Kidney capillary endothelial cell (primary cell): ENCODE results near the gene PIWIL1.

Experiments
- DNase-seq: peaks from one replicate; pipeline ENCODE4 v3.0.0-alpha.2; 2018; ENCODE audit warnings: low spot score

Gene PIWIL1

DNA sequence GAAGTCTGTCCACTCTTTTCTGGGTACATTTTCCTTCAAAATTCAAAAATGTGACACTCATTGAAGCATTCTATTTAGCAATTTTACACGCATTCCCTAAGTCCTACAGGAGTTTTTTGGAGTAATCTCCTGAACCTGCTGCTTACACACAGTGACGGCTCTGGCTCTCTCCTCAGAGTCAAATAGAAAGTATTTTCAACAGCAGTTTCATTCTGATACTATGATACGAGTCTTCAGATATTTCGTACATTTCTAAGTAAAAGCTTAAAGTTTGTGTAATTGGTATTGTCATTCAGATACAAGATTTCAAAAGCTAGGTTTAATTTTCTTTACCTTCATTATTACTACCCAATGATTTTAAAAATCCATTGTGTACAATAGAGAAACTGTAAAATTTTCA, 36.4 kb downstream of the PIWIL1 start:
- DNase-seq, result no peak

DNA sequence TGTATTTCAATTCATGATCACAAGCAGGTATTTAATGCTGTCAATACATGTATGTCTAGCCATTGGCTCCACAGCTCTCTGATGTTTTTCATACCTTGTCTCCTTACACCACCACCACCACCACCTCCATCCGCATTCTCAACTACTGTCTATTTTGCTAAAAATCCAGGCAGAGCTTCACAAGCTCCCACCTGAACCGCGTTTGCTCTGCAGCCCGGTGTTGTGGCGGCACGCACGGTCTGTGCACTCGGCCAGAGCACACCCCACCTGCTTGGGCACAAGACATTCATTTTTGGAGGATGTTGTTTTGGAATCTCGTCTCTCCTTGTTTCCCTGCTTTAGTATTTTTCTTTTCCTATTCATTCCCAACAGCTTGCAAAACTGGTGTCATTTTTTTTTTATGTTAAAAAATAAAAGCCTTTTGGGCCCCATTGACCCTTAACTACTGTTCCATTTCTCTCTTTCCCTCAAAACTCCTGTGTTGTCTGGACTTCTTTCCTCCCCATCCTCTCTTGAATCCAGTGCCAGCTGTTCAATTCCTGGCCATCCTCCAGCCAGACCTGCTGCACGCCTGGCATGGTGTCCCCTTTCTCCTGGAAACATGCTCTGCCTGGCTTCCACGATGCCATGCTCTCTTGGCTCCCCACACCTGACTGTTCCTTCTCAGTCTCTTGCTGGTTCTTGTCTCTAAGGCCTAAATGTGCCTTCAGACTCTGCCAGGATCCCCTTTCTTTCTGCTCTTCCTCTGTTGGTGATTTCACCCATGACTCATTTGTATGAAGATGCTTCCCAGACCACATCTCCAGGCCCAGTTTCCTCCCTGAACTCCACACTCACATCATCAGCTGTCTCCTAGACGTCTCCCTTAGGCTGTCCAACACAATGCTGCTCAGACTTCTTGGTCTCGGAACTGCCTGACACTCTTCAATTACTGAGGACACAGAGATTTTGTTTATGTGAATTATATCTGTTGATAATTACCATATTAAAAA, 37.9 kb downstream of the PIWIL1 start:
- no peak for DNase-seq

DNA sequence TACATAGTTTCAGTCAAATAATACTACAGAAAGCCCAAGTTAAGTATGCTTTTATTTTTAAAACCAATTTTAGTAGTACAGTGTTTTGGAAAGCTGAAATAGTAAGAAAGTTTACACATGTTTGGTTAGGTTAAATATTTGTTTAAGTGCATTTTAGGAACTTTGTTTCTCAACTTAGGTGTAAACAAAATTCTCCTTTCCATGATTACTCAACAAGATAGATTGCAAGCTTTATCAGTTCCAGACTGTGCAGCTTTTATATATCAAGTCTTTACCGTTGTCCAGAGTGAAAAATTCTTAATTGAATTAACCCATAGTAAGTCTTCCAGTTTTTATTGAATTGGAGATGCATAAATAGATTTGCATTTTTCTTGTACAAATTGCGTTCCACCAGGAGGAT, 45.1 kb downstream of the PIWIL1 start:
- DNase-seq, result no peak

DNA sequence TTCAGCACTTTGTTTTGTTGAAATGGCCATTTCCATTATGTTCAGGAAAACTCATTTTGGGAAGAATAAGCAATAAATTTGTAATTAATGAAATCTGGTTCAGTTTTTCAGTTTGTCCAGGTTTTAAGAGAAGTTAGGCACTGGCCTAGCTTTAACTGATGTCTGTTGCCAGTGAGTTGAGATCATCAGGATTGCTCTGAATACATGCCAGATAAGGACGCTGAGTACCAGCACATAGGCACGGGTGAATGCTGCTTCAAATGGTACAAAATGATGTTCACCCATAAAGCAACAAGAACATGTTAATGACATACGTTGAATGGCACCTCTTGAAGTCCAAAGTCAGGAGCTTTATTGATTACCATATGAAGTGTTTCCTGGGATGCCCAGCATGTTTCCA, 46.5 kb downstream of the PIWIL1 start:
- no peak for DNase-seq

DNA sequence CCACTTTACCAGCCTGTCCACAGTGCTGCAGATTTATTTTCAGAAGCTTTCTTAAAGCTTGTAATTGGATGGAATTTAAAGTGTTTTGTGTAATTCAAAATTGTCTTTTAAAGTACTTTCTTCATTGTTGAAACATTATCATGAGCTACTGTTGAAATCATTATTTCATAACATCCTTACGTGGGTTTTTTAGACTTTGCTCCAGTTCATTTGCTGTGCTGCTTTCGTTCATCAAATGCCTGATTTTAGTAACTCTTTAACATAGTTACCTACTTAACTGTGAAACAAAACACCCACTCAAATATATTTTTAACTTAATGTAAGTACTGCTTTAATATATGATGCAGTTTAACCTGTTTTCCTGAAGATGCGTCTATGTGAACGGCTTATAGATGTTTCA, 47.5 kb downstream of the PIWIL1 start:
- no peak for DNase-seq

DNA sequence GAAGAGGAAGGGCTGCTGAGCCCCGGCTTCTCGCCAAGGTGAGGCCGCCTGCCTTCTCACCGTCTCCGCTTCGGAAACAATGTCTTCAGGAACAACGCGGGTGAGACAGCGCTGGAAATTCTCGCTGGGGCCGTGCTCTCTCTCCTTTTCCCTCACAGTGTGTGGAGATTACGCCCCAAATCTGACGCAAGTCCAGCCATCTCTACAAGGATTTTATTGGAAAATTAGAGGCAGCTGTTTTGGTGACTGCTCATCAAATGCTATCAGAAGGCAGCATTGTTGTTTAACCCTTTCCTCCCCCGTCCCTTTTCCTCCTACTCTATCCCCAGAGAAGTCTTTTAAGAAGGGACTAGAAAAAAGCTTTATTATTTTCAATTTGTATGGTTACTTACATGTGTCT, 53.5 kb downstream of the PIWIL1 start:
- DNase-seq, result no peak

DNA sequence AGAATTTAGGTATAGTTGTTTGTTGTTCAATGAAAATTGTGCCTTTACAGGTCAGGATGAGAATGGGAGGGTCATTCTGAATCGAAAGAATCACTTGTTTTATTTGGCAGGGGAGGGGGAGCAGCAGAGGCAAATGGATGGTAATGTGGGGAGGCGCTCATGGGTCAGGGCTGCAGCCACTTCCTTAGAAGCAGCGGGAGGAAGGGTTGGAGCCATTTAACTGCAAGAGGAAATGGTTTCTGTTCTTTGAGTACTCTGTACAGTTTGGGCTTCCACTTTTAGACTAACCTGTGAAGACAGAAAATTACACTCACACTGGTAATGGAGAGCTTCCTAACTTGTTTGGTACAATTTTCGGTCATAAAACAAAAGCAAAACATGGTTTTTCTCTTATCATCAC, 57.2 kb downstream of the PIWIL1 start:
- DNase-seq, result no peak

DNA sequence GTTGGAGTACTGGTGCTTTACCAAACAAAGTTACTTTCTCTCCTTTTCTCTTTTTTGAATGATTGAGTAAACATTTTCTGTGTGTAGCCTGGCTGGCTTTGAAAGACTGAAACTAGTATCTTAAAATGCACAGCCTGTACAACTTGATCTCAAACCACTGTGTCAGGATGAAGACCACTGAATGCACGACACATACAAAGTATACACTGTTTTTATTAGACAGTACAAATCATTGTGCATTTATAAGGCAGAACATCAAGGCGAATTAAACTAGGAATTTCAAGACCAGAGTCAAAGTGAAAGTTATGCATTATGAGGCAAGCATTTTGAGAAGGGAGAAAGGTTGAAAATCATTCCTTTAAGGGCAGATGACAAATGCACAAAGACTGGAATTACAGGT, 59.0 kb downstream of the PIWIL1 start:
- no peak for DNase-seq

DNA sequence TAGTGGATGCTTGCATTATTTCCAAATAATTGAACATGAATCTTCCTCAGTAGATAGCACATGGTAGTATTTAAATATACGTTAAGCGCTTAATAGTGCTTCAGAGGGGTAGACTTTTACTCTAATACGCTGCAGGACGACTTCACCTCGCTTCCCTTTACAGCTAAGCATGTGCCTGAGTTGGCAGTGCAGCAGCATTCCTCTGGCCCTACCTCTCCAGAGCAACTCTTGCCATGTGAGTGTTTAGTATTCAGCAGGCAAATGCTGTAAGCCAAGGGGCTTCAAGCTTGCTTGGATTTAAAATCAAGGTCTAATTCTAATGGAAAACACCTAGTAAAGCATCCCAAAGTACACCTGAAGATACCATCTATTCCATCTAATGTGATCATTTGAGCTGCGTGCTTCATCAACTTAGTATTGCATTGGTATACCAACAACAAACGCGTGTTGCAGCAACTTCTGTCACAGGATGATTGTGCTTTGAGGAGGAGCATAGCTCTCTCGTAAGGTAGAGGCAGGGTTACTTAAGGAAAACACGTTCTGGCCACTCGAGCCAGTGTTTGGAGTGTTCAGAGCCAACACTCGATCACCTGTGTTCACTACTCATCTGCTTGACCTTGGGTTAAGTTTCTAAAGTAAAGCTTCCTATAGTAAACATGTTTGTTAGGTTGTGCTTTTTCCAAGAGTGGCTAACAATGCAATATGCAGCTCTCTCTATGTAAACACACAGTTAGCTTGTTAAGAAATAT, 60.6 kb downstream of the PIWIL1 start:
- no peak for DNase-seq

DNA sequence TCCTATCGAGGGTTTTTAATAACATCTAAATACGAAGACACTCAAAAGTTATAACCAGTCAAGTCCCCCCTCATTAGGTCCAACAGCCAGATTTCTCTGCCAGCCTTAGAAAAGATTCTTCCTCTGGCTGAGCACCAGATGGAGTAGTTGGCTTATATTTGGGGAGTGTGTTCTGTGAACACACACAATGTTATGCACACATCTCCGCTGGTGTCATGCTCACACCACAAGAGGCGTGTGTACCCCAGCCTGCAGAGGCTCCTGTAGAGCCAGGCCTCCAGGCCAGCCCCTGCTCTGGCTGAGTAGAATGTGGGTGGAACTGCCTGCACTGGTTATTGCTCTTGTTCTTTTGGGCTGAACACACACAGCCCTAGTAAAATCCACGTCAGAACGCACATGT, 64.0 kb downstream of the PIWIL1 start:
- no peak for DNase-seq

DNA sequence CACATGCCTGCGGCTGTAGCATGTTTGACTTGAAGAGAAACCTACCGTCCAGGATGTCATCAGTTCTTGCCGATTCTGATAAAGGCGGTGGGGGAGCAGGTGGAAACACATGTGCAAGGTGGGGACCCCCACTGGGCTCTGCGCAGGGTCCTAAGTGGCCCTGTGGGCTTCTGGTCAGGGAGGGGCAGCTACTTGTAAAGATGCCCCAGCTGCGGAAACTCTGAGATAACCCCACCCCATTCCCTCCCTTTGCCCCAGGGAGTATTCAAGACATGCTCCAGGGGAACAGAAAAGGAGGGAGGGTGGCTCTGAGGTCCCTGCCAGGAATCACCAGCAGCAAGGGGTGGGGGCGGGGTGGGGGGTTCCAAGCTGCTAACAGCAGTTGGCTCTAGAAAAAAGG, 67.6 kb downstream of the PIWIL1 start:
- DNase-seq, result no peak

DNA sequence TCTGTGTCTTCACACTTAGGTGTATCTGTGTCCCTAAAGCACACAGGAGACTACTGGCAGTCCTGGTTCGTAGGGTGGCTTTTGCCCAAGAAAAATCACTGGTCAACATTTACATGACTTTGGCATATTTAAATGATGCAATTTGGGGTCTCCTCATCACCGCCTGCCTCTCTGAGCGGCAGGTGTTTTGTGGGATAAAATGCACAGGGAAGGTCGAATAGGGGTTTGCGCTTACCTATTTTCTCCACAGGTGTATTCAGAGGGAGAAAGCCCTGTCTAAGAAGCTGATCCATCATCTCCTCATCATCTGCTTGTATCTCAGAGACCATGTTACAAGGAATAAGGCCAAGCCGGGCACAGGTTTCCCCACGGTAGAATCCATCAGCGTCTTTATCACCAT, 74.7 kb downstream of the PIWIL1 start:
- no peak for DNase-seq

DNA sequence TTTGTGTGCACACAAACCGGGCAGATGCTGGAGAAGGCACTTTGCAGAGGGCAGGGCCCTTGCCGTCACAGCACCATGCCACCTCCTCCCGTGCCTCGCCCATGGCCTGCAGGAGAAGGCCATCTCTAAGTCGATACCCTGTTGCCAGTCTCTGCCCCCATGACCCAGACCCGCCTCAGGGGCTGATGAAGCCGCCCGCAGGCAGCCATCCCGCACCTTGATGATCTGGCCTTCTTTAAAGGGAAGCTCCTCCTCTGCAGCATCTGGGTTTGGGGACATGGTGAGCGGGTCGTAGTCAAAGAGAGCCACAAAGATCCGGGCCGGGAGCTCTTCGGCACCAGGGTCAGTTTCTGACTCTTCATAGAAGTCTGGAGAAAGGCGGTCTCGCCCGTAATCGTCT, 76.2 kb downstream of the PIWIL1 start:
- no peak for DNase-seq

DNA sequence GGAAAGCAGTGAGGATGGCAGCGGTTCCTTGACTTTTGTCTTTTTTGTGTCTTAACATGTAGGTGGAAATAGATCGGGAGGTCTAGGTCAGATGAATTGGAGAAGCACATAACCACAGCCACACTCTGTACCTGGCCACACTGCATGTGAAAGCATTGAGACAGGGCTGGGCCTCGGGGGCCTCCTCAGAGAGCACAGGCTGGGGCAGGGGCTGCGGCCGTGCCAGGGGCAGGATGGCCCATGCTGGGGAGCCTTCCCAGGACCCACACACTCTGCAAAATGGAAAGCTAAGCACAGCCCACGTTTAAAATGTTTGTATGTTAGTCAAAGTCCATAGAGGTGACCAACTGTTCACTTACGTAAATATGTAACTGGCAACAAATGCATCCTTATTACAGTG, 76.7 kb downstream of the PIWIL1 start:
- DNase-seq, result no peak

DNA sequence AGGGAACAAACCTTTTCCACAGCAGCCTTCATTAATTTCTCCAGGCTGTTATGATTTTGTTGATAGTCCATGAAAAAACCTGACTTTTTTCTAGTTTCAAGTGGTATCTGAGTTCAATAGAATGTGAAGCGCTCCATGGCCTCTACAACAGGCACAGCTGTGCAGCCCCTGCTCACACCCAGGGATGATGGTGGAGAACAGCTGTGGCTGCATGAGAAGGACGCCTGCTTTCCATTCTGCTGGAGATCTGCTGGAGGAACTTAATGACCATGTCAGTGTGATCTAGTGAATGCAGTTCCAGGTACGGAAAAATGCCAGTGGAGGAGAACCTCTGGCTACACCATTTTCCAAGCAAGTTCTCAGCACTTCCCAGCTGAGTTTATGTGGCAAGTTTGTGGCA, 80.6 kb downstream of the PIWIL1 start:
- no peak for DNase-seq

DNA sequence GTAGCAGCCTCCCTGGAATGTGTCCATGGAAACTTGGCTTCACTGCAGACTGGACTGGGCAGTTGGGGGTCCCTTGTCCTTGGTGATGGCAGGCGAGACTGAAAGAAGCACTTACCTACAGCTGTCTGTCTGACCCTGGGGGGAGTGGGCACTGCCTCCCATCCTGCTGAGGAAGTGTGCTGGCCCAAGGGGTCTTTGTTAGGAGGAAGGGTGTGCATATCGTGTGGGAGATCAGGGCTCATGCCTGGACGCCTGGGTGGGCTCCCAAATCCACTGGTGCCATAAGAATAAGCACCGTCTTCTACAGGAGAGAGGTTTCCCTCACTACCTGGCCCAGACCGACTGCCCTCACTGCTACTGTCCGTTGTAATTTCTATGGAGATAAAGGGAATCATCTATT, 81.4 kb downstream of the PIWIL1 start:
- DNase-seq, result no peak

DNA sequence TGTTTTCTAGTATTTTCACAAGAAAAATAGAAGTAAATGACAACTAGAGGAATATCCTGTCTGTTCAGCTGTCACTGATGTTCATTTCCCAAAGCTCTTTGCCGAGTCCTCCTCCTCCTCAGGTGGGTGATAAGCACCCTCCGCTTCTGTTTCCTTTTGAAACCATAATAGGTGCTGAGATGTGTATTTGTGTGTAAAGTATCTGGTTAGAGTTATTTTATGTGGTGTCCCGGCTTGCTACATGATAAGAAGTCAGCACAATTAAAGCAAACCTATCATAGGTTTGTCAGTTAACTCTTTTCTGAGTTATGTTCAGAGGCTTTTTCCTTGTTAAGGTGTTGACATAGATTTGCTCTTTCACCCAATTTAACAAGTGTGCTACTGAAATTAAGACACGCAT, 82.4 kb downstream of the PIWIL1 start:
- DNase-seq, result no peak

DNA sequence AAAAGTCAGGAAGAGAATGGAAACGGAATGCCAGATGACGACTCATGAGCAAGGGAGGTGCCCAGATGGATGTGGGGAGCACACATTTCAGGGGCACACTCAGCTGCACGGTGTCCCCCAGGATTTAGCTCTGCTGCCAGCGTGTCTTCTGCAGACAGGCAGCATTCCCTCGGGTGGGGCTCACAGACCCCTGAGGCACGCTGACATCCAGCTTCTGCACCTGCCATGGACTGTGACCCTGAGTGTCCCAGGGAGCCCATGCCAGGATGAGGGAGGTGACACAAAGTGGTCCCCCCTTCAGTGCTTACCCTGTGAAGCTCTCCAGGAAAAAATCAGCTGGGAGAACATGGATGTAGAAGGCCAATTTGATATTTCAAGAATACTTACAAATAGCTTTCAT, 84.2 kb downstream of the PIWIL1 start:
- no peak for DNase-seq
